Measurements from ENCODE around the gene SYNPR. TPM values are rescaled to one million over a fixed set of nuclear protein-coding genes. Genes with fewer than 3 reads are reported as not detected.

Gene SYNPR
- polyA plus RNA-seq, 1 experiment: not detected

DNA sequence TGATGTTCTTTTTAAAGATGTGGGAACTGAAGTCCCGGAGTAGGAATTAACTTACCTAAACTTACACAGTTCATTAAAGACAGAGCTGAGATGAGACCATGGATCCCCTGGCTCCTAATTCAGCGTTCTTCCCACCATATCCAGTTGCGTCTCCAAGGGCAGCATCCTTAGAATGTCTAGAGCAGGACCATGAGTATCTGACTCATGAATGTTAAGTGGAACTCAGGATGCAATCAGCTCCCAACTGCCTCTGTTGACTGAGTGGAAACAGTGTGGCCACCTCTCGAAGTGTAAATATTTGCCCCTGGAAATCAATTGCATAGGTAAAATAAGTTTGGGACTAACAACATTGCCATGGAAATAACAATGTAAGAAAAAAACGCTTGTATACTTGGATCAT is 376.8 kb downstream of the SYNPR start:
- CTCF ChIA-PET: no interaction called here
- Histone ChIP-seq H3K27me3 (ENCODE audit: control insufficient read depth, insufficient read depth, low read length) (peaks cover 1% of the 10 kb centered on the region; the same call in 1 of the 2 replicates), H3K4me3 (ENCODE audit: low read depth, low read length) (no peak overlapping the region), H3K36me3 (ENCODE audit: control insufficient read depth, insufficient read depth, low read length) (no peaks in the 10 kb centered on the region)
- DNase-seq (ENCODE audit: low read depth): no peak
- POLR2A ChIA-PET: no interaction called here
- TF ChIP-seq, protein P1, sequence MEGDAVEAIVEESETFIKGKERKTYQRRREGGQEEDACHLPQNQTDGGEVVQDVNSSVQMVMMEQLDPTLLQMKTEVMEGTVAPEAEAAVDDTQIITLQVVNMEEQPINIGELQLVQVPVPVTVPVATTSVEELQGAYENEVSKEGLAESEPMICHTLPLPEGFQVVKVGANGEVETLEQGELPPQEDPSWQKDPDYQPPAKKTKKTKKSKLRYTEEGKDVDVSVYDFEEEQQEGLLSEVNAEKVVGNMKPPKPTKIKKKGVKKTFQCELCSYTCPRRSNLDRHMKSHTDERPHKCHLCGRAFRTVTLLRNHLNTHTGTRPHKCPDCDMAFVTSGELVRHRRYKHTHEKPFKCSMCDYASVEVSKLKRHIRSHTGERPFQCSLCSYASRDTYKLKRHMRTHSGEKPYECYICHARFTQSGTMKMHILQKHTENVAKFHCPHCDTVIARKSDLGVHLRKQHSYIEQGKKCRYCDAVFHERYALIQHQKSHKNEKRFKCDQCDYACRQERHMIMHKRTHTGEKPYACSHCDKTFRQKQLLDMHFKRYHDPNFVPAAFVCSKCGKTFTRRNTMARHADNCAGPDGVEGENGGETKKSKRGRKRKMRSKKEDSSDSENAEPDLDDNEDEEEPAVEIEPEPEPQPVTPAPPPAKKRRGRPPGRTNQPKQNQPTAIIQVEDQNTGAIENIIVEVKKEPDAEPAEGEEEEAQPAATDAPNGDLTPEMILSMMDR (IDR thresholded peaks at IDR 0.05; ENCODE audit: insufficient read depth, low read depth, low read length): no peak

- H3K4me3 ChIP-seq (ENCODE audit: low read depth, low read length): no peak overlapping the region
- CTCF ChIA-PET: no interaction called here
- POLR2A ChIA-PET: no interaction called here
Observed at GRCh38 chr3:63655519-63655918, 377.4 kb downstream of the SYNPR start.

GRCh38 chr3:63656786-63657185 is 378.7 kb downstream of the SYNPR start:
- no peak for DNase-seq (ENCODE audit: low read depth)
- Histone ChIP-seq H3K27me3 (ENCODE audit: control insufficient read depth, insufficient read depth, low read length) (no peaks in the 10 kb centered on the region), H3K4me3 (ENCODE audit: low read depth, low read length) (no peak overlapping the region), H3K36me3 (ENCODE audit: control insufficient read depth, insufficient read depth, low read length) (no peaks in the 10 kb centered on the region)
- ChIA-PET POLR2A (no interaction called here), CTCF (interaction anchor here (0.6 kb wide), 1 partner anchor 174 kb away, joined by 3 read pairs; no protein-coding TSS in a partner anchor)
- TF ChIP-seq, protein P1 (IDR thresholded peaks at IDR 0.05; ENCODE audit: insufficient read depth, low read depth, low read length): no peak

More at GRCh38 chr3:63655519-63655918, 377.4 kb downstream of the SYNPR start:
- TF ChIP-seq, protein P1 (IDR thresholded peaks at IDR 0.05; ENCODE audit: insufficient read depth, low read depth, low read length): no peak
- DNase-seq (ENCODE audit: low read depth): peak; percentile 89
- Histone ChIP-seq H3K27me3 (ENCODE audit: control insufficient read depth, insufficient read depth, low read length) (peaks cover 1% of the 10 kb centered on the region; the same call in 1 of the 2 replicates), H3K36me3 (ENCODE audit: control insufficient read depth, insufficient read depth, low read length) (no peaks in the 10 kb centered on the region)

- TF ChIP-seq, protein P1 (IDR thresholded peaks at IDR 0.05; ENCODE audit: insufficient read depth, low read depth, low read length): no peak
- no peak for DNase-seq (ENCODE audit: low read depth)
- no peaks in the 10 kb centered on the region for H3K27me3 ChIP-seq (ENCODE audit: control insufficient read depth, insufficient read depth, low read length)
- H3K36me3 ChIP-seq (ENCODE audit: control insufficient read depth, insufficient read depth, low read length): no peaks in the 10 kb centered on the region
- ChIA-PET POLR2A (no interaction called here), CTCF (interaction anchor here (0.6 to 5.7 kb wide), 6 partner anchors 9 to 310 kb away, joined by 3 to 57 read pairs (median 4); no protein-coding TSS in a partner anchor)
- H3K4me3 ChIP-seq (ENCODE audit: low read depth, low read length): no peak overlapping the region
Observed at GRCh38 chr3:63661242-63661641, 383.1 kb downstream of the SYNPR start.

- ChIA-PET POLR2A (no interaction called here), CTCF (interaction anchor here (0.7 to 5.7 kb wide), 5 partner anchors 8 to 316 kb away, joined by 3 to 57 read pairs (median 5); partner anchors contain the start of gene C3orf49)
- H3K27me3 ChIP-seq (ENCODE audit: control insufficient read depth, insufficient read depth, low read length): no peaks in the 10 kb centered on the region
- H3K4me3 ChIP-seq (ENCODE audit: low read depth, low read length): no peak overlapping the region
- H3K36me3 ChIP-seq (ENCODE audit: control insufficient read depth, insufficient read depth, low read length): no peaks in the 10 kb centered on the region
- TF ChIP-seq, protein P1 (IDR thresholded peaks at IDR 0.05; ENCODE audit: insufficient read depth, low read depth, low read length): no peak
- DNase-seq (ENCODE audit: low read depth): no peak
Observed at GRCh38 chr3:63662011-63662410, 383.9 kb downstream of the SYNPR start.
